Measurements from ENCODE around the gene PWWP2B.
"Not testable (repeated sequence)": the region's sequence is repeated elsewhere in the genome, so short reads cannot be mapped to it uniquely, and the experiment has no call there.

Gene PWWP2B

DNA sequence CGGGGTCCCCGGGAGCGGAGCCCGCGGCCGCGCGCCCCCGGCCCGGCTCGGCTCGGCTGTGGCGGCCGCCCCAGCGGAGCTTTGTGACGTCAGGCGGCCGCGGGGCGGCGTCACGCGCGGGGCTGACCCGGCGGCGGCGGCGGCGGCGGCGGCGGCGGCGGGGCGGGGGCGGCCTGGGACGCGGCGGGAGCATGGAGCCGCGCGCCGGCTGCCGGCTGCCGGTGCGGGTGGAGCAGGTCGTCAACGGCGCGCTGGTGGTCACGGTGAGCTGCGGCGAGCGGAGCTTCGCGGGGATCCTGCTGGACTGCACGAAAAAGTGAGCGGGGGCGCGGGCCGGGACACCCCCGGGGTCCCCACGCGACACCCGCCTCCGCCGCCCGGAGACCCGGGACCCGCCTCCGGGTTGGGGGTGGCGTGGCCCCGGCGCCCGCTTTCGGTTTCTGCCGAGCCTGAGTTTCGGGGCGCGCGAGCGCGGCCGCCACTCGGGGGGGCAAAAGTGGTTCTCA is at the start of gene PWWP2B:
PWWP2B (plus strand) TSS at position 165 of the 506 bp plus-strand sequence; CDS start at position 192, 27 bp downstream.
- in situ Hi-C loops (cut with MboI; ENCODE audit: low sequenced_read_pairs) = no loop called here

DNA sequence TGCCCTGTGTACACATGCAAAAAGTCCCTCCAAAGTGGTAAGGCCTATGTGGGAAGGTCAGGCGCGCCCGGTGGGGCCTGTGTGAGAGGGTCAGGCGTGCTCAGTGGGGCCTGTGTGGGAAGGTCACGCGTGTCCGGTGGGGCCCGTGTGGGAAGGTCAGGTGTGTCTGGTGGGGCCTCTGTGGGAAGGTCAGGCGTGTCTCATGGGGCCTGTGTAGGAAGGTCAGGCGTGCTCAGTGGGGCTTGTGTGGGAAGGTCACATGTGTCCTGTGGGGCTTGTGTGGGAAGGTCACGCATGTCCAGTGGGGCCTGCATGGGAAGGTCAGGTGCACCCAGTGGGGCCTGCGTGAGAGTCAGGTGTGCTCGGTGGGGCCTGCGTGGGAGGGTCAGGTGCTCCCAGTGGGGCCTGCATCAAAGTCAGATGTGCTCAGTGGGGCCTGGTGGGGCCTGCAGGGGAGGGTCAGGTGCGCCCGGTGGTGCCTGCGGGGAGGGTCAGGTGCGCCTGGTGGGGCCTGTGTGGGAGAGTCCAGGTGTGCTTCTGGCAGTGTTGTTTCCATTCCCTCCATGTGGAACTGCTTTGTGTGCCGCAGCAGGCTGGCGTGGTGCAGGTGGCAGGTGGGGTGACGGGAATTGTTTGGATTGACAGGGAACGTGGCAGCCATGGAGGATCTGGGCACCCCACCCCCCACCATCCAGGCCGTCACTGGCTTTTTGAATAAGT is 49.6 kb upstream of the PWWP2B start:
- in situ Hi-C loops (cut with MboI; ENCODE audit: low sequenced_read_pairs) = no loop called here

DNA sequence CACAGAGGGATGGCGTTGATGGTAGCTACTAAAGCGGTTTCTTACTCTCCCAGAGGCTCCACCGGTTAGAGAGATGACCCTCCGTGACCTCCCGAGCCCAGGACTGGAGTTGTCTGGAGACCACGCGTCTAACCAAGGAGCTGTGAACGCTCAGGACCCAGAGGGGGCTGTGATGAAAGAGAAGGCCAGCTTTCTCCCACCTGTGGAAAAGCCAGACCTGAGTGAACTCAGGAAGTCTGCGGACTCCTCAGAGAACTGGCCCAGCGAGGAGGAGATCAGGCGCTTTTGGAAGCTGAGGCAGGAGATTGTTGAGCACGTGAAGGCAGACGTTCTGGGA is 49.1 kb upstream of the PWWP2B start:
- in situ Hi-C loops (cut with MboI; ENCODE audit: low sequenced_read_pairs) = no loop called here

DNA sequence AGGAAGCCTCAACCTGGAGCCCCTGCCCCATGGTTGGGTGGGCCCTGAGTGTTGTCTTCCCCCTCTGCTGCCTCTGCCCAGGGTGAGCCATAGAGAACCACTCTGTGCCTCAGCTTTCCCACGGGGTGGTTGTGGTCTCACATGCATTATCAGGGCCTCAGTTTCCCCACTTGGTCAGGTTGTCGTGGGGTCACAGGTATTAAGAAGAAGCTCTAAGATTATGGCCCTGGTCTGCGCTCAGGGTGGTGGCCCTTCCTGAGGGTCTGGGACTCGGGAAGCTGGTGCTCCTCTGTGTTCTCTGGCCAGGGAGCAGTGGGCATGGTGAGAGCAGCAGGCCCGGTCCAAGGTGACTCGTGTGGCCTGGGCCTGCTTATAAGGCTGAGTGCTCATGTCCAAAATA is 47.2 kb upstream of the PWWP2B start:
- in situ Hi-C loops (cut with MboI; ENCODE audit: low sequenced_read_pairs) = no loop called here

DNA sequence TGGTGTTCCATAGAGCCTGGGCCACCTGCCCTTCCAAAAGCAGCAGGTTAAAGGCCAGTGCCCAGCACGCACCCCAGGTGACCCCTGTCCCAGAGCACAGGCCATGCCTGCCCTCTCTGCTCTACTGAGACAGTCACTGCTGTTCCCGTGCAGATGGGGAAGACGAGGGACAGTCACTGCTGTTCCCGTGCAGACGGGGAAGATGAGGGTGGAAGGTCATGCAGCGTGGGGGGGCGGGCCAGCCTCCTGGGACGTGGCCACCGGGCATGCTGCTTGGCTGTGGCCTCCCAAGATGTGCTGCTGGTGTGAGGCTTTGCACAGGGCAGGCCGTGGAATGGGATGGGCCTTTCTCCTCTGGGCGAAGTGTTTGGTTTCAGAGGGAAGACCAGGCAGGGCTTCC is 46.6 kb upstream of the PWWP2B start:
- in situ Hi-C loops (cut with MboI; ENCODE audit: low sequenced_read_pairs) = no loop called here

DNA sequence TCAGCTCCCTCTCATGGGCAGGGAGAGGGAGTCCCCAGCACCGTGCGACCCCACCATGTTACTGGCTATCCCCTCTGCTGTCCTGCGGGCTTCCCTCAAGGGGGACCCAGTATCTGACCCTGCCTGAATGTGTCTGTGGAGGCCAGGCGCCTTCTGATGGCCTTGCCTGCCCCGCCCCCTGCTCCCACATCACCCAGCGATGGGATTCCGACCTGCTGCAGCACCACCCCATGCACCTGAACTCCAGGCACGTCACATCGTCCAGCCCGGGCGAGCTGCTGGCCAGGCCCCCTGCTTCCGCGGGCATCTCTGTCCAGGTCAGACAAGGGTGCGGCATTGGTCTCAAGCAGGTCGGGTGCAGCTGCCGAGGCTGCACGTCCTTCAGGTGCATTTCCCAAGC is 46.1 kb upstream of the PWWP2B start:
- in situ Hi-C loops (cut with MboI; ENCODE audit: low sequenced_read_pairs) = no loop called here

DNA sequence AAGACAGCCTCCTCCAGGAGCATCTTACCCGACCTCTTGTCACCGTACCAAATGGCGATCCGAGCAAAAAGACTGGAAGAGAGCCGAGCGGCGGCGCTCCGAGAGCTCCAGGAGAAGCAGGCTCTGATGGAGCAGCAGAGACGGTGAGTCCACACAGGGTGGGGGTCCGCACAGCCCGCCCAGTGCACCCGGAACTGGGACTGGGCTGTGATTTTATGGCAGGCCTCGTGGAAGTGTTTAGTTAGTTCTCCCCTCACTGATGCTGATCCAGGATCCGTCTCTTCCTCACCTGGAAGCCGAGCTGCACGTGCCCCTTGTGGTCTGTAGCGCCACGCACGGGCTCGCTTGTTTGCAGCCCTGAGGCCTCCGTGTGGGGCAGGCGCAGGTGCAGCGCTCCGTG is 45.4 kb upstream of the PWWP2B start:
- in situ Hi-C loops (cut with MboI; ENCODE audit: low sequenced_read_pairs) = no loop called here

DNA sequence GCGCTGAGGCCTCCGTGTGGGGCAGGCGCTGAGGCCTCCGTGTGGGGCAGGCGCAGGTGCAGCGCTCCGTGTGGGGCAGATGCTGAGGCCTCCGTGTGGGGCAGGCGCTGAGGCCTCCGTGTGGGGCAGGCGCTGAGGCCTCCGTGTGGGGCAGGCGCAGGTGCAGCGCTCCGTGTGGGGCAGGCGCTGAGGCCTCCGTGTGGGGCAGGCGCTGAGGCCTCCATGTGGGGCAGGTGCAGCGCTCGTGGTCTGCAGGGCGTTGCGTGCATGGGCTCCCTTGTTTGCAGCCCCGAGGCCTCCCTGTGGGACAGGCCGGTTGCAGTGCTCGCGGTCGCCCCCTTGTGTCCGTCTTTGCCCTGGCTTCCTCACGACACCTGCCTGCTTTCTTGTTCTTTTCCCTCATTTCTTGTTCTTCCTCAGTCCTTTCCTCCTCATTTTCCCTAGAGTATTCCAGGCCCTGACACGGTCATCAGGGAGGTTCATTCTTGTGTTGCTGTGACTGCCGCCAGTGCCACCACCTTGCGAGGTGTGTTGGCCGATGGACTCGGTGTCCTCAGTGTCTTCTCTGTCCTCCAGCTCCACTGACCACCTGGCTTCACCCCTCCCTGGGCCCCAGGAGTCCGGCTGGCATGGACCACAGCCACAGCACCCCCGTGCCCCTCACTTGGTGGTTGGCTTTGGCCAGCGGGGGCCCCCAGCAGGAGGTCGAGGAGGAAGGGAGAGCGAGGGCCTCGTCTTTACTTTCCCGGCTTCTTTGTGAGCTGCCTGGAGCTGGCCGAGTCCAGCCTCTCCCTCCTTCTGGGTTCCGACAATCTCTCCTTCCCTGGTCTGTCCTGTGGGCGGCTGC is 44.3 kb upstream of the PWWP2B start:
- in situ Hi-C loops (cut with MboI; ENCODE audit: low sequenced_read_pairs) = not testable (repeated sequence)

DNA sequence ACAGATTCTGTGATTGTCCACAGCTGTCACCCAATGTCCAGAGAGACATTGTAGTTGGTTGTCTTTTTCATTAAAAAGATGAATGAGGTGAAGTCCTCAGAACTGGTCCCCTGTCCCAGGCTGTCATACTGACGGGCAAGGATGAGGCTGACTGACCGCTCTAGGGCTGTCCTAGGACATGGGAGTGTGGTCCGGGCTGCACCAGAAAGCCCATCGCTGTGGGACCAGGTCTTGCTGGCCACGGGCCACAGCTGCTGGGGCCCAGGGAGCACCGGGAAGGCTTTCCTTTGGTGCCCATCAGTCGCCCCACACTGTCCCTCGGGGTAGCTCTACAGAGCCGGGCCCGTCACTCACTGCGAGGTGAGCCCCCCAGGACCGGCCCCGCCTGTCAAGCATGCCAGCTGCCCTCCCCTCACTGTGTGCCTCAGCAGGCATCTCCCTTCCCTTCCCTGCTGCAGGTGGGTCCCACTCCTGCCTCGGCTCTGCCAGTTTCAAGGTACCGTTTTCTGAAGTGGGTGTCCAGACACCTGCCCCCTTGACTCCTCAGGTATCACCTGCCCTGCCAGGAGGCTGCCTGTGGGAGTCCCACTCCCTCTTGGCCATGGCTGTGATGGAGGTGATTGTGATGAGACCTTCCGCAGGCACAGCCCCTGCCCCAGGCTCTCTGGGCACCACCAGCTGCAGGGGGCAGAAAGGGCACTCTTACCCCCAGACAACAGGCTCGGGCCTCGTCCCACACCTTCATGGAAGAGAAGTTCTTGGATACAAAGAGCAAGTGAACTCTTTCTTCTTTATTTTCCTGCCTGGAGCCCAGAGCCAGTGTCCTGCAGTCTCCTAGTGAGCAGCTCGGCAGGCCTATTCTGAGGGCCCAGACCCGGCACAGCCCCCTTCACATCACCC is 43.3 kb upstream of the PWWP2B start:
- in situ Hi-C loops (cut with MboI; ENCODE audit: low sequenced_read_pairs) = no loop called here

DNA sequence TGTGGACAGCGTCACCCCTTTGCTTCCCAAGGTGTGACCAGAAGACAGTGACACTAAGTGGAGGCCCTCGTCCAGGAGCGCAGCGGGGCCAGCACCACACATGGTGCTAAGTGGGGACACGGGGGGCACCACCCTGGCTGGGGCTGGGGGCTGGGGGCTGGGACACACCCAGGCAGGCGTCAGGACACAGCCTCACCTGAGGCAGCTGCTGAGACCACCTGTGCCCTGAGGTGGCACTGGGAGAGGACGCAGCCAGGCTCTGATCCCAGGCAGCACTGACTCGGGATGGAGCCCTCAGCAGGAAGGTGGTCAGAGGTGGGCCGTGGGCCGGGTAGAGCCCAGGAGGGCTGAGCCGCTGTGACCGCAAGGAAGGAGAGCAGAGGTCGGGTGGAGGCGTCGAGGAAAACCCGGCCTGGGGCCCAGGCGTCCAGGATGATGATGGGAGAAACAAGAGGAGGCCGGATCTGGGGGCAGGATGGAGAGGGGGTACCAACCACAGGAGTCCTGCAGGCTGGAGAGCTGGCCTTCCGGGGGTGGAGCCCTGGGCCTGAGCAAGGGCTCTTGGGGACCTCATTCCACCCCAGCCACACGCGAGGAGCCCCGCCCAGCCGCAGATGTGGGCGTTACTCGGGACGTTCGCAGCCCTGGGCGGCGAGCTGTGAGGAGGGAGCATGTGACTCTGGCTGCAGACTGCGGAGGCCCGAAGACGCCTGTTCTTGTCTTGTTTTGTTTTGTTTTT is 42.5 kb upstream of the PWWP2B start:
- in situ Hi-C loops (cut with MboI; ENCODE audit: low sequenced_read_pairs) = no loop called here

DNA sequence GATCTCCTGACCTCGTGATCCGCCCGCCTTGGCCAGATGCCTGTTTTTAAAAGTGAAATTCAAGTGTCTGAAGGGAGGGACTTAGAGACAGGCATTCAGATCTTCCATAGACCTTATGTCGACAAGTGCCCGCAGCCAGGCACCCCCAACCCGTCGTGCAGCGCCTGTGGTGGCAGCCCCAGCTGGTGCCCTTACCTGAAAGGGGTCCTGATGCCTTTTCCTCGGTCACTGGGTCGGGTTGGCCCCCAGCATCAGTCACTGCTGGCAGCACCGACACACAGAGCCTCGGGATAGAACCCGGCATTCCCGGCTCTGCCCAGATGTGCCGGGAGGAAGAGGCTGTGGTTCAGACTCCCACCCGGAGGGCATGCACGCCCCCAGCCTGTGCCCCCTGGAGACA is 41.7 kb upstream of the PWWP2B start:
- in situ Hi-C loops (cut with MboI; ENCODE audit: low sequenced_read_pairs) = no loop called here

DNA sequence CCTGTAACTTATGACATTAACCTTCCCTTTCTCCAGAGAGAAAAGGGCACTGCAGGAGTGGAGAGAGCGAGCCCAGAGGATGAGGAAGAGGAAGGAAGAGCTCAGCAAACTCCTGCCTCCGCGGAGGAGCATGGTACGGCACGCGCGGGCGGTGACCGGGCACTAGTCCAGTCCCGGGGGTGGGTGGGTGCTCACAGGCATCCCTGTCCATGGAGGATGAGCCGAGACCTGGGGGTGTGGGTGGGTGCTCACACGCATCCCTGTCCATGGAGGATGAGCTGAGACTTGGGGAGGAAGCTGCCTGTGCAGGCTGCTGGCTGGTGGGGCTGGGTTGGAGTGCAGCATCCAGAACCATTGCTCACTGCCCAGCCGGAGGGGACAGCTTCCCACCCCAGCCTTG is 41.2 kb upstream of the PWWP2B start:
- in situ Hi-C loops (cut with MboI; ENCODE audit: low sequenced_read_pairs) = no loop called here

DNA sequence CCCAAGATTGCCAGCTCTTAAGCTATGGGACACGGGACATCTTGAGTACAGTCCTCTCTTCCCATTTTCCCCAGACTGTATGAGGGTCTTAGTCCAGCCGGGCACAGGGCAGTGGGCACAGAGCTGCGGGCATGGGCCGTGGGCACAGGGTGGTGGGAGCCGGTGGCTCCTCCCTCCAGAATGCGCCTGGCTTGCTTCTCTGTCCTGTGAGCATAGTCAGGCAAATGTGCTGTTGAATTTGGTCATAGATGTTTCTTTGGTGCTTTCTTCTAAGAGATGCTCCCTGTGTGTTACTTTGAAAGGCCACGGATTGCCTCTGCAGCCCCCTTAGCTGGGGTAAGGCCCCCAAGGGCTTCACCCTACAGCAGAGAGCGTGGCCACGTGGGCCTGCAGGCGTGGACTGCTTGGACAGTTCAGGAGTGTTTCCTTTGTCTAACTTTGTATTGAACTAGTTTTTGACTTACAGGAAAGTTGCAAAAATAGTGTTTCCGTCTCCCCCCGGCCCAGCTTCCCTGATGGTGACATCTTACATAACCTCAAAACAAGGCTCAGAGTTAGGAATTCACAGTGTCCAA is 40.3 kb upstream of the PWWP2B start:
- in situ Hi-C loops (cut with MboI; ENCODE audit: low sequenced_read_pairs) = no loop called here

DNA sequence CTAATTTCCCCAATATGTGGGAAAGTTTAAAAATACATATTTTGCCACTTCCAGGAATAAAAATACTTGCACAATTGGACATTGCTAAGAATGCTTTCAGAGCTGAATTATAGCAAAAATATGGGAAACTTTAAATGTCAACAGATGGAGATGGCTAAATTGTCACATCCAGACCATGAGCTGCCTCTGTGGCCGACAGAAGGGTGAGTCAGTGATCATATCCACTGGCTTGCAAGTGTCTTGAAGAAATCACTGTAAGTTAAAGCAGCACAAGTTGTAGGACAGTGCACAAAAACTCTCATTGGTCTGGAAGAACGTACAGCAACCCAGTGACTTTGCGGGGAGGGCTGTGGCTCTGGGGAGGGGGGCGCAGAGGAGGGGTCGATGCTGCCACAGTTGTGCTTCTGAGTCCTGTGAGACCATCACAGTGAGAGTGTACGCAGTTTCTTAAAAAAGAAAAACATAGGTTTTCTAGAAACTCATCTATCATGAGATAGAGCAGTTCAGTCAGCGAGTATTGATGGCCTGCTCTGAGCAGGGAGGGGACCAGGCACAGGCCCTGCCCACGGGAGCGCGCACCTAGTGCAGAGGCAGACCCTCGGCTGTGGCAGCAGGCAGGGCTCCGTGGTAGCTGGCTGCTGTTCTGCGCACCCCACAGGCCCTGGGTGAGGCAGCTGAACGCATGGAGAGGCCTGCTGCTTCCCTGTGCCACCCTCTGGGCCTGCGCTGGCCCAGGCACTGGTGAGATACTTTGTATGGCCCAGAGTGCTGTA is 39.5 kb upstream of the PWWP2B start:
- in situ Hi-C loops (cut with MboI; ENCODE audit: low sequenced_read_pairs) = no loop called here

DNA sequence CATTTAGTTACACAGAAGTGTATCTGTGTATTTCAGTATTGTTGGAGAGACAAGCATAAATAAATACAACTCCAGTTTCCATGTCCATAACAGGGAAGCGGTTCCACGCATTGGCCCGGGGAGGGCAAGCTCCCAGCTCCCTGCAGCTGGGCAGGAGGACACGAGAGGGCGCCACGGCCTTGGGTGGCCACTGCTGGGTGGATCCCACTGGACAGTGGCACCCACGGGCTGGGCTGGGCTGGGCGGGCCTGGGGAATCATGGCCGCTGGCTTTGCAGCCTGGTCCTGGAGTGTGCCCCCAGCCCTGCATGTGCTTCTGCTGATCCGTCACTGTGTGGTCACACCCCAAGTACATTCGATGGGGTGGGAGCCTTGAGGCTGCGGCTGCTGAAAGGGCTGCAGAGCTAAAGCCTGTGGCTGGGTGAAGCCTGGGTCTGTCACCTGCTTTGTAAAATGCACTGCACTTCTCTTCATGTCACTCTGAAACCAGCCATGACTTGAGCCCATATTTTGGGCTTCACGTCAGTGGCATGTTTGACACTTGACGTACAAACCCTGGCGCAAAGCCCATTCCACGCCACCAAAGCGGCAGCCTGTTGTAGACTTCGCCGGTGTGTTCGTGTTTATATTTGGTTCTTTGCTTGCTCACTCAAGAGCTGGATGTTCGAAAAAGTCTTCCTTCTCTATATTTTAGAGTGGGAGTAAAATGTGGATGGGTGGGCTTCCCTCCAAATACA is 37.5 kb upstream of the PWWP2B start:
- in situ Hi-C loops (cut with MboI; ENCODE audit: low sequenced_read_pairs) = no loop called here

DNA sequence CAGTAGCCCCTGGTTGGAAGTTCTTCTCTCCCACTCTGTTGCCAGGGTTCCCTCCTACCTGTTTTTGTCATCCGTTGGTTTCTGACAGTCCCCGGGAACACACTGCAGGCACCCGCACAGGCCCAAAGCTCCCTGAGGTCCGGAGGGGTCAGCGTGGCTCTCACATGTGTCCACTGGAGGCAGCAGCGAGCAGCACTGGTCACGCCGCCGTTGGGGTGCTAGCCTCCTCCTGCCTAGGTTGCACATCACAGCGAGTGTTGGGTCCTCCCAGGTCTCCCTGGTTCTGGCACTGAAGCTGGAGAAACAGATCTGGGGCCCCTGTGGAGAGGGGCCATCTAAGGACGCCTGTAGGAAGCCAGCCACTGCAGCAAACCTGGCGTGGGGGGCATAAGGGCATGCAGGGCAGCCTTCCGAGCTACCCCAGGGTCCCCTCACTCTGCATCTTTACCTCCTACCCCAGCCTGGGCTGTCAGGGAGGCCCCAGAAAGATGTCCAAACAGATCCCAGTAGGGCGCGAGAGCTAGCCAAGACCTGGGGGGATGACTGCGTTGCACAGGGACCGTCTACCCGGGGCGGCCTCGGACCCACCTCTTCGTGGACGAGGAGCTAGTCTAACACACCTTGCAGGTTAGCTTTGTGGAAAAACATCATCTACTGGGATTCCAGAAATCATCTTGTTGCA is 36.1 kb upstream of the PWWP2B start:
- in situ Hi-C loops (cut with MboI; ENCODE audit: low sequenced_read_pairs) = no loop called here

DNA sequence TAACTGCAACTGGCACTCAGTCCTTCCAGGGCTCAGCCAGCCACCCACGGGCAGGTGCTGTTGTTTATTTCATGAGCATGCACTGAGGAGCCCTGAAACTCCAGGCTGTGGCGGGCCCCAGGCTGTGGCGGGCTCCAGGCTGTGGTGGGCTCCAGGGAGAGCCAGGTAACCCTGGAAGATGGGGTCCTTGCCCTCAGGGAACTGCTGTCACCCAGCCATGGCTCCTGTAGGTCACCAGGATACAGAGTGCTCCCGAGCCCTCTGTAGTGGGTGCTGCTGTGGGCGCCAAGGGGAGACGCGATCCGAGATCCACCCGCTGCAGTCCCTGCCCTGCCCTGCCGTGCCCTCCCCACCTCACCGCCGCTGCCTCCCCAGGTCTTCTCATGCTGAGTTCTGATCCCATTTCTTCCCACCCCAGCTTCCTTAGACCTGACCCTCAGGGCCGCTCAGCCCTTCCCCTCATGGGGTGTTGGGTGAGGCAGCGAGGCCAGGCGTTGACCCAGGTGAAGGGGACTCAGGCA is 35.4 kb upstream of the PWWP2B start:
- in situ Hi-C loops (cut with MboI; ENCODE audit: low sequenced_read_pairs) = no loop called here

DNA sequence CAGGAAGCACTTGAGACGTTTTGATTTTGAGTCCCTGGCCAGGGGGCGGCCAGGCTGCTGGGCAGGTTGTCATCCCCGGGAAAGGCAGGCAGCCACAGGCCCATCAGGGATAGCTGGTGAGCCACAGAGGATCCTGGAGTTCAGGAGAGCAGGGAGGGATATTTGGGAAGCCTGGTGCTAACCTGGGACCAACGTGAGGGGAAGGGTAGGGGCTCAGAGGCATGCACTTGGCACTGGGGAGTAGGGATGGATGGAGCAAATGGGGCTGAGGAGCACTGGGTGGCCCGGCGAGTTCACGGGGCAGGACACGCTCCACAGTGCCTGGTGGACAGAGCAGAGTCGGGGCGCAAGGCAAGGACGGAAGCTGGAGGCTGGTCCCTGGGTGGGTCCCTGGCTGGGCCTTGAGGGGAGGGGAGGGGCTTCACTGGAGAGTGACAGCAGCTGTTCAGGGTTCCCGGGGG is 34.8 kb upstream of the PWWP2B start:
- in situ Hi-C loops (cut with MboI; ENCODE audit: low sequenced_read_pairs) = no loop called here

Data from hTERT RPE-1 (cell line).